Keratinocyte (primary cell): ENCODE data around the gene DTNBP1. TPM values are rescaled to one million over a fixed set of nuclear protein-coding genes. Genes with fewer than 3 reads are reported as not detected.

ENCODE experiments used
- DNase-seq: peaks from one replicate; pipeline ENCODE4 v3.0.0-alpha.2; 2011; ENCODE audit warnings: low read depth, missing footprints, low spot score
- FAIRE-seq: peaks from 2 replicates; lab custom pipeline; 2011; peaks lifted over from hg19 to GRCh38; lab: Jason Lieb, UNC
- H2AFZ ChIP-seq: 2 replicates; pipeline ENCODE4 v1.6.0; 2012; ENCODE audit warnings: low read length, control low read depth, inconsistent platforms; ENCODE audit not compliant: control insufficient read depth
- H3K27ac ChIP-seq: 2 replicates; pipeline ENCODE4 v1.5.1; 2011; ENCODE audit warnings: low read length; ENCODE audit not compliant: control insufficient read depth, insufficient read depth
- H3K27me3 ChIP-seq: 3 replicates; pipeline ENCODE4 v1.6.0; 2011; ENCODE audit warnings: low read length; ENCODE audit not compliant: control insufficient read depth, insufficient read depth; ENCODE audit errors: extremely low read depth
- H3K36me3 ChIP-seq, 2 experiments: 2 replicates in 1 of 2; 3 replicates in 1 of 2; pipeline ENCODE4 v1.5.1; 2011; ENCODE audit warnings: low read length in 2 of 2, mild to moderate bottlenecking in 1 of 2; ENCODE audit not compliant: control insufficient read depth in 2 of 2, insufficient read depth in 2 of 2; ENCODE audit errors: extremely low read depth in 1 of 2
- H3K4me1 ChIP-seq: 3 replicates; pipeline ENCODE4 v1.5.1; 2011; ENCODE audit warnings: low read length; ENCODE audit not compliant: control insufficient read depth, insufficient read depth; ENCODE audit errors: extremely low read depth
- H3K4me2 ChIP-seq: 3 replicates; pipeline ENCODE4 v1.6.0; 2011; ENCODE audit warnings: low read depth, low read length; ENCODE audit not compliant: control insufficient read depth, insufficient read depth; ENCODE audit errors: extremely low read depth
- H3K4me3 ChIP-seq, 3 experiments: fragments of 200-600 bp in 1 of 3; sonication (generic) in 1 of 3; 2 replicates in 2 of 3; 3 replicates in 1 of 3; pipeline ENCODE4 v1.5.1; 2011 to 2016; ENCODE audit warnings: low read length in 3 of 3, mild to moderate bottlenecking in 3 of 3, control low read depth in 2 of 3, inconsistent platforms in 1 of 3, low read depth in 1 of 3, mixed read lengths in 1 of 3, mixed run types in 1 of 3, moderate library complexity in 1 of 3; ENCODE audit not compliant: control insufficient read depth in 2 of 3, insufficient read depth in 2 of 3; ENCODE audit errors: extremely low read depth in 1 of 3
- H3K79me2 ChIP-seq: 2 replicates; pipeline ENCODE4 v1.6.0; 2012; ENCODE audit warnings: low read length; ENCODE audit not compliant: control insufficient read depth, insufficient read depth
- H3K9ac ChIP-seq: 3 replicates; pipeline ENCODE4 v1.6.0; 2011; ENCODE audit warnings: low read length; ENCODE audit not compliant: control insufficient read depth, insufficient read depth; ENCODE audit errors: extremely low read depth
- H3K9me1 ChIP-seq: 3 replicates; pipeline ENCODE4 v1.6.0; 2011; ENCODE audit warnings: low read length; ENCODE audit not compliant: control insufficient read depth, insufficient read depth; ENCODE audit errors: extremely low read depth
- H3K9me3 ChIP-seq: 2 replicates; pipeline ENCODE4 v1.5.1; 2012; ENCODE audit warnings: low read depth, low read length; ENCODE audit not compliant: control insufficient read depth
- H4K20me1 ChIP-seq: 3 replicates; pipeline ENCODE4 v1.6.0; 2011; ENCODE audit warnings: low read length; ENCODE audit not compliant: control insufficient read depth, insufficient read depth; ENCODE audit errors: extremely low read depth
- EZH2 ChIP-seq: IDR thresholded peaks from one replicate; pipeline ENCODE4 v1.6.1; 2012; ENCODE audit warnings: inconsistent platforms, mild to moderate bottlenecking, low read length, moderate library complexity
- dilution Hi-C: fragments of 300-500 bp; cut with MboI; formaldehyde crosslinking; loops from one replicate; pipeline ENCODE4 v1.7.0; 2020; ENCODE audit warnings: low sequenced_read_pairs; ENCODE audit not compliant: extremely low pct_ligation_motif_present
- polyA plus RNA-seq, 5 experiments: library from polyadenylated mRNA; depleted of rRNA in 3 of 5; stranded (reverse) in 3 of 5; stranded (forward) in 1 of 5; unstranded in 1 of 5; fragments of >200 nt; gene quantifications; 1 replicate in 1 of 5; 2 replicates in 3 of 5; 3 replicates in 1 of 5; pipeline versions ENCODE4 v1.2.1 to v1.2.3, GENCODE V29; 2011 to 2012; ENCODE audit warnings: missing spikeins in 2 of 5, low read depth in 1 of 5, low replicate concordance in 1 of 5
- TF ChIP-seq, protein P1 (sequence below), 3 experiments: IDR thresholded peaks in 1 of 3; conservative IDR thresholded peaks in 1 of 3; optimal IDR thresholded peaks in 1 of 3; 2 replicates in 2 of 3; 3 replicates in 1 of 3; pipeline versions ENCODE3 to v1.5.1; 2011; ENCODE audit warnings: low read length in 3 of 3, mild to moderate bottlenecking in 3 of 3, moderate library complexity in 2 of 3, control low read depth in 1 of 3, inconsistent platforms in 1 of 3; ENCODE audit not compliant: insufficient read depth in 2 of 3; ENCODE audit errors: extremely low read depth in 1 of 3

DTNBP1 gene
- polyA plus RNA-seq, 1 donor (not counting 4 experiments of a cell fraction or from before 2014, with no cell fraction given) = 11.5 TPM

DNA sequence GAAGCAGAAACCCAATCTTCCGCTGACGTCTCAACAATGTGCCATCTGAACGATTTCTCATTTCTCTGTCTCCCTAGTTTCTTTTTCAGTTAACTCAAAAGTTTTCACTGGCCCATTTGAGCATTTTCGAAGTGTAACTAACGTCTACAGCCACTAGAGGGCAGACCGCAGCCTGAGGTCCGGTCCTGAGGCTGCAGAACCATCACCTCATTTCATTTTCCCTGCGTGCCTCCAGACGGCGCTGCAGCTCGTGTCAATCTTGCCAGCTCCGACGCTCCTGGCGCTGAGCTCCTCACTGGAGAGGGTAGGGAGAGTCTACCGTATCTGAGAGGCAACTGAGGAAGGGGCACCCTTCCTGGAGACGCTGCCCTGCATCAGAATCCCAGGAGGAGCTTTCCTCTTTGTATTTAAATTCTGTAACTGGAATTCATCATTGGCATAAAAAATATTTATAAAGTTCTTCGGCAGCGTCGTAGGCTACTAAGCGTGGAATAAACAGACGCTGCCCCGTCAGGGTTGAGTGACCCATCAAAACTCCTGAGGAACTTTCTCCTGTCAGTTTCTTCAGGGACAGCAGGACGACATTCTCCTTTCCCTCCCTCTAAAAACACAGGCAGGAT is 28.5 kb upstream of the DTNBP1 start:
- H3K4me1 ChIP-seq = no peaks in the 10 kb centered on the region
- FAIRE-seq = peak; percentile 82

DNA sequence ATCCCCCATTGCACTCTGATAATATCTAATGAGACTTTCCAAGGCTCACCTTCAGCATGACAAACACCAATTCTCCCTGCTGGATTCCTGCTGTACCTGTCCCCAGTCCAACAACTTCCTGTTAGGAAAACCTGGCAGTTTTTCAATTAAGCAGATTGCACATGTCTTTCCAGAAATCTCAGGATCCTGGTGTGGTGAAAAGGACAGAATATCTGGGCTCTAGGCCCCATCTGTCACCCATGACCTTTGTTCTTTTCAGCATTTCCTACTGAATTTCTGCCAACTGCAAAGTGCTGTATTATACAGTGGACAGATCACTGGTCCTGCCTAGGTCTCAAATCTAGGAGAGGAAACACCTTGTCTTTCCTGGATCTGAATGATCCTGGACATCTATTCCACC is 27.7 kb upstream of the DTNBP1 start:
- H3K79me2 ChIP-seq = no peaks in the 10 kb centered on the region
- dilution Hi-C loops = loop anchor here (25.0 kb wide), 1 partner anchor 497 kb away; no protein-coding TSS in a partner anchor
- no peaks in the 10 kb centered on the region for H3K4me1 ChIP-seq
- H3K36me3 ChIP-seq = no peaks in the 10 kb centered on the region
- no peaks in the 10 kb centered on the region for H4K20me1 ChIP-seq
- H3K9me1 ChIP-seq = no peaks in the 10 kb centered on the region
- no peak for DNase-seq
- FAIRE-seq = no peak
- H3K4me2 ChIP-seq = no peak overlapping the region
- H3K9me3 ChIP-seq = no peaks in the 10 kb centered on the region
- no peak overlapping the region for H3K27ac ChIP-seq
- no peaks in the 10 kb centered on the region for H3K27me3 ChIP-seq
- H3K4me3 ChIP-seq = no peak overlapping the region
- TF ChIP-seq EZH2 = no peak
- TF ChIP-seq, protein P1, sequence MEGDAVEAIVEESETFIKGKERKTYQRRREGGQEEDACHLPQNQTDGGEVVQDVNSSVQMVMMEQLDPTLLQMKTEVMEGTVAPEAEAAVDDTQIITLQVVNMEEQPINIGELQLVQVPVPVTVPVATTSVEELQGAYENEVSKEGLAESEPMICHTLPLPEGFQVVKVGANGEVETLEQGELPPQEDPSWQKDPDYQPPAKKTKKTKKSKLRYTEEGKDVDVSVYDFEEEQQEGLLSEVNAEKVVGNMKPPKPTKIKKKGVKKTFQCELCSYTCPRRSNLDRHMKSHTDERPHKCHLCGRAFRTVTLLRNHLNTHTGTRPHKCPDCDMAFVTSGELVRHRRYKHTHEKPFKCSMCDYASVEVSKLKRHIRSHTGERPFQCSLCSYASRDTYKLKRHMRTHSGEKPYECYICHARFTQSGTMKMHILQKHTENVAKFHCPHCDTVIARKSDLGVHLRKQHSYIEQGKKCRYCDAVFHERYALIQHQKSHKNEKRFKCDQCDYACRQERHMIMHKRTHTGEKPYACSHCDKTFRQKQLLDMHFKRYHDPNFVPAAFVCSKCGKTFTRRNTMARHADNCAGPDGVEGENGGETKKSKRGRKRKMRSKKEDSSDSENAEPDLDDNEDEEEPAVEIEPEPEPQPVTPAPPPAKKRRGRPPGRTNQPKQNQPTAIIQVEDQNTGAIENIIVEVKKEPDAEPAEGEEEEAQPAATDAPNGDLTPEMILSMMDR (optimal IDR thresholded peaks at IDR 0.05 in 1 of 3, IDR thresholded peaks at IDR 0.05 in 1 of 3, conservative IDR thresholded peaks at IDR 0.05 in 1 of 3; ENCODE audit: extremely low read depth in 1 of 3, insufficient read depth in 2 of 3, low read length in 3 of 3) = no peak
- no peak overlapping the region for H3K9ac ChIP-seq
- H2AFZ ChIP-seq = no peak overlapping the region

More for the DNA sequence above, 28.5 kb upstream of the DTNBP1 start:
- peak; percentile 21 for DNase-seq
- no peaks in the 10 kb centered on the region for H3K79me2 ChIP-seq
- H3K27ac ChIP-seq = no peak overlapping the region
- no peaks in the 10 kb centered on the region for H3K27me3 ChIP-seq
- H2AFZ ChIP-seq = no peak overlapping the region
- H3K9me1 ChIP-seq = no peaks in the 10 kb centered on the region
- H3K4me2 ChIP-seq = no peak overlapping the region
- dilution Hi-C loops = loop anchor here (25.0 kb wide), 1 partner anchor 496 kb away; no protein-coding TSS in a partner anchor
- no peak for TF ChIP-seq EZH2
- TF ChIP-seq, protein P1 (optimal IDR thresholded peaks at IDR 0.05 in 1 of 3, IDR thresholded peaks at IDR 0.05 in 1 of 3, conservative IDR thresholded peaks at IDR 0.05 in 1 of 3; ENCODE audit: extremely low read depth in 1 of 3, insufficient read depth in 2 of 3, low read length in 3 of 3) = peak; percentile 100
- no peaks in the 10 kb centered on the region for H3K9me3 ChIP-seq
- H3K4me3 ChIP-seq = no peak overlapping the region
- H3K36me3 ChIP-seq = no peaks in the 10 kb centered on the region
- H4K20me1 ChIP-seq = no peaks in the 10 kb centered on the region
- no peak overlapping the region for H3K9ac ChIP-seq
